ENCODE results near the gene MGAT5.

MGAT5 gene

GRCh38 chr2:134261398-134262131, 7.7 kb downstream of the MGAT5 start:
- H3K27ac ChIP-seq, result peak overlapping the region; percentile 4; the same call in 1 of the 2 replicates
- TF ChIP-seq, protein P1, sequence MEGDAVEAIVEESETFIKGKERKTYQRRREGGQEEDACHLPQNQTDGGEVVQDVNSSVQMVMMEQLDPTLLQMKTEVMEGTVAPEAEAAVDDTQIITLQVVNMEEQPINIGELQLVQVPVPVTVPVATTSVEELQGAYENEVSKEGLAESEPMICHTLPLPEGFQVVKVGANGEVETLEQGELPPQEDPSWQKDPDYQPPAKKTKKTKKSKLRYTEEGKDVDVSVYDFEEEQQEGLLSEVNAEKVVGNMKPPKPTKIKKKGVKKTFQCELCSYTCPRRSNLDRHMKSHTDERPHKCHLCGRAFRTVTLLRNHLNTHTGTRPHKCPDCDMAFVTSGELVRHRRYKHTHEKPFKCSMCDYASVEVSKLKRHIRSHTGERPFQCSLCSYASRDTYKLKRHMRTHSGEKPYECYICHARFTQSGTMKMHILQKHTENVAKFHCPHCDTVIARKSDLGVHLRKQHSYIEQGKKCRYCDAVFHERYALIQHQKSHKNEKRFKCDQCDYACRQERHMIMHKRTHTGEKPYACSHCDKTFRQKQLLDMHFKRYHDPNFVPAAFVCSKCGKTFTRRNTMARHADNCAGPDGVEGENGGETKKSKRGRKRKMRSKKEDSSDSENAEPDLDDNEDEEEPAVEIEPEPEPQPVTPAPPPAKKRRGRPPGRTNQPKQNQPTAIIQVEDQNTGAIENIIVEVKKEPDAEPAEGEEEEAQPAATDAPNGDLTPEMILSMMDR (conservative IDR thresholded peaks at IDR 0.05), result no peak
- no peak for TF ChIP-seq ZFX (IDR thresholded peaks at IDR 0.05)

GRCh38 chr2:134262684-134263083, 8.8 kb downstream of the MGAT5 start:
- no peak overlapping the region for H3K27ac ChIP-seq
- TF ChIP-seq, protein P1 (conservative IDR thresholded peaks at IDR 0.05), result no peak
- TF ChIP-seq ZFX (IDR thresholded peaks at IDR 0.05), result no peak

GRCh38 chr2:134268265-134268664, 14.4 kb downstream of the MGAT5 start:
- H3K27ac ChIP-seq, result no peak overlapping the region
- TF ChIP-seq, protein P1 (conservative IDR thresholded peaks at IDR 0.05), result no peak
- TF ChIP-seq ZFX (IDR thresholded peaks at IDR 0.05), result no peak

GRCh38 chr2:134269230-134269629, 15.4 kb downstream of the MGAT5 start:
- TF ChIP-seq ZFX (IDR thresholded peaks at IDR 0.05), result no peak
- TF ChIP-seq, protein P1 (conservative IDR thresholded peaks at IDR 0.05), result no peak
- H3K27ac ChIP-seq, result no peak overlapping the region

GRCh38 chr2:134269972-134270735, 16.3 kb downstream of the MGAT5 start:
- H3K27ac ChIP-seq, result no peak overlapping the region
- TF ChIP-seq, protein P1 (conservative IDR thresholded peaks at IDR 0.05), result no peak
- no peak for TF ChIP-seq ZFX (IDR thresholded peaks at IDR 0.05)

DNA sequence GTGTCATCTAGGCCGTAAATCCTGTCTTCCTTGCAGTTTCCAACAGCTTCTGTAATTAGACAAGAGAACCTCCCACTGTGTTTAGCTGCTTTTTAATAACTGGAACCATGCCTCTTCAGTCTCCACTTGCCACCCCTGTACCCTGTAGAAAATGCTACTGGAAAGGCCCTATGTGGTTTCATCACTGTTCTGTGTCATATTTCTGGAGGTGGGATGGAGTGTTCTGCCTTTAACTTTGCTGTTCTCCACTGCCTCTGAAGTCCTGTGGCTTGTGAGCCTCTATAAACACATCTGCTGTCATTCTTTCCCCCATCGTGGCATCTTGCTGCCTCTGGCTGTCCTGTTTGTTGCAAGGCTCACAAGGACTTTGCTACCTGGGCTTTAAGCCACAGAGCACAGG, 17.9 kb downstream of the MGAT5 start:
- H3K27ac ChIP-seq, result no peak overlapping the region

More for the DNA sequence above, 17.9 kb downstream of the MGAT5 start:
- TF ChIP-seq, protein P1 (conservative IDR thresholded peaks at IDR 0.05), result no peak
- TF ChIP-seq ZFX (IDR thresholded peaks at IDR 0.05), result no peak
